ENCODE data around the gene SLPI.

SLPI gene

GRCh38 chr20:45251884-45252560 lies 2.3 kb downstream of the SLPI start:
- H3K9me3 ChIP-seq (ENCODE audit: control insufficient read depth, insufficient read depth, low read length): no peaks in the 10 kb centered on the region
- no peak for DNase-seq (ENCODE audit: low read depth, low spot score)
- WGBS (ENCODE audit: insufficient coverage, insufficient read length): no CpG with 5 or more reads among the region's 5 CpGs

GRCh38 chr20:45248609-45249008 lies 5.8 kb downstream of the SLPI start:
- Histone ChIP-seq H3K27me3 (ENCODE audit: control insufficient read depth, insufficient read depth, low read length) (no peaks in the 10 kb centered on the region), H3K9me3 (ENCODE audit: control insufficient read depth, insufficient read depth, low read length) (no peaks in the 10 kb centered on the region), H3K4me1 (ENCODE audit: control insufficient read depth, insufficient read depth, low read length) (no peaks in the 10 kb centered on the region), H3K4me3 (ENCODE audit: low read length) (no peak overlapping the region), H3K36me3 (ENCODE audit: control insufficient read depth, insufficient read depth, low read length) (no peaks in the 10 kb centered on the region), H3K27ac (ENCODE audit: low read length) (no peak overlapping the region)
- no peak for DNase-seq (ENCODE audit: low read depth, low spot score)

More at GRCh38 chr20:45251884-45252560, 2.3 kb downstream of the SLPI start:
- H3K27me3 ChIP-seq (ENCODE audit: control insufficient read depth, insufficient read depth, low read length): no peaks in the 10 kb centered on the region
- H3K4me1 ChIP-seq (ENCODE audit: control insufficient read depth, insufficient read depth, low read length): no peaks in the 10 kb centered on the region
- no peak overlapping the region for H3K4me3 ChIP-seq (ENCODE audit: low read length)
- H3K36me3 ChIP-seq (ENCODE audit: control insufficient read depth, insufficient read depth, low read length): no peaks in the 10 kb centered on the region
- no peak overlapping the region for H3K27ac ChIP-seq (ENCODE audit: low read length)

DNA sequence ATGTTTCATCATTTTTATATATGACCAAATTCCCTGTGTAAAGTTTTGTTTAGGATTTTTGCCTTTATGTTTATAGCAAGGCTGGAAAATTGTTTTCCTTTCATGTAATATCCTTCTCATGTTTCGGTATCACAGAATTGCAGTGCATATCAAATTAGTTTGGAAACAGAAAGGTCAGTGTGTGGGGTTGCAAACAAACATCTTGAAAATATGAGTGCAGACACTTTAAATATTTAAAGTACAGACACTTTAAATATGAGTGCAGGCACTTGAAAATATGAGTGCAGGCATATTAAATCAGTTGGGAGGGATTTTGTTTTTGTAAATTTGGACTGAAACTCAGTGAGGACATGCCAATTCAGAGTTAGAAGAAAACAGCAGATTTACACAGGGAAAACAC lies 6.5 kb downstream of the SLPI start:
- Histone ChIP-seq H3K9me3 (ENCODE audit: control insufficient read depth, insufficient read depth, low read length) (no peaks in the 10 kb centered on the region), H3K36me3 (ENCODE audit: control insufficient read depth, insufficient read depth, low read length) (no peaks in the 10 kb centered on the region), H3K4me1 (ENCODE audit: control insufficient read depth, insufficient read depth, low read length) (no peaks in the 10 kb centered on the region), H3K27ac (ENCODE audit: low read length) (no peak overlapping the region), H3K27me3 (ENCODE audit: control insufficient read depth, insufficient read depth, low read length) (no peaks in the 10 kb centered on the region), H3K4me3 (ENCODE audit: low read length) (no peak overlapping the region)
- no peak for DNase-seq (ENCODE audit: low read depth, low spot score)
- WGBS (ENCODE audit: insufficient coverage, insufficient read length): no CpG with 5 or more reads among the region's 1 CpG

- Histone ChIP-seq H3K36me3 (ENCODE audit: control insufficient read depth, insufficient read depth, low read length) (no peaks in the 10 kb centered on the region), H3K27ac (ENCODE audit: low read length) (no peak overlapping the region), H3K4me1 (ENCODE audit: control insufficient read depth, insufficient read depth, low read length) (no peaks in the 10 kb centered on the region), H3K9me3 (ENCODE audit: control insufficient read depth, insufficient read depth, low read length) (no peaks in the 10 kb centered on the region), H3K27me3 (ENCODE audit: control insufficient read depth, insufficient read depth, low read length) (no peaks in the 10 kb centered on the region), H3K4me3 (ENCODE audit: low read length) (no peak overlapping the region)
- WGBS (ENCODE audit: insufficient coverage, insufficient read length): no CpG with 5 or more reads among the region's 6 CpGs
- no peak for DNase-seq (ENCODE audit: low read depth, low spot score)
These were observed 8.3 kb downstream of the SLPI start for GRCh38 chr20:45246109-45246508.

GRCh38 chr20:45238139-45238538 lies 16.2 kb downstream of the SLPI start:
- Histone ChIP-seq H3K4me1 (ENCODE audit: control insufficient read depth, insufficient read depth, low read length) (no peaks in the 10 kb centered on the region), H3K27me3 (ENCODE audit: control insufficient read depth, insufficient read depth, low read length) (no peaks in the 10 kb centered on the region), H3K36me3 (ENCODE audit: control insufficient read depth, insufficient read depth, low read length) (no peaks in the 10 kb centered on the region), H3K4me3 (ENCODE audit: low read length) (no peak overlapping the region), H3K27ac (ENCODE audit: low read length) (no peak overlapping the region), H3K9me3 (ENCODE audit: control insufficient read depth, insufficient read depth, low read length) (no peaks in the 10 kb centered on the region)
- DNase-seq (ENCODE audit: low read depth, low spot score): no peak
- WGBS (ENCODE audit: insufficient coverage, insufficient read length): no CpG with 5 or more reads among the region's 2 CpGs

DNA sequence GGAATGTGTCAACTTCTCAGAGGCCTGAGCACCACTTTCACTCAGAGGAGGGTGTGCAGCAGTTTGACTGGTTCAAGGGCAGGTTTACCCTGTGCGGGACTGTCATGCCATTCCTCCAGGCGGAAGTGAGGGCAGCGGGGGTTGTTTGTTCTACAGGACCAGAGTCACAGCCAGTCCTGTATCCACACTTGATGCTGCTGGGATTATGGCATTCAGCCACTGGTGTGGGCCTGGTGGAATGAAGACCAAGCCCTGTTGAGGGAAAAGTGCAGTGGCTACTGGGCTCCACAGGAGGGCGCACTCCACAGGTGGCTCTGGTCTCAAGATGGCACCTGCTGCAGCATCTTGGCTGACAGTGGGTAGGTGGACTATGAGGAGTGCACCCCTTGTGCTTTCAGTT lies 18.4 kb downstream of the SLPI start:
- H3K36me3 ChIP-seq (ENCODE audit: control insufficient read depth, insufficient read depth, low read length): no peaks in the 10 kb centered on the region
- no peaks in the 10 kb centered on the region for H3K27me3 ChIP-seq (ENCODE audit: control insufficient read depth, insufficient read depth, low read length)
- WGBS (ENCODE audit: insufficient coverage, insufficient read length): no CpG with 5 or more reads among the region's 4 CpGs
- DNase-seq (ENCODE audit: low read depth, low spot score): peak; percentile 54
- no peaks in the 10 kb centered on the region for H3K4me1 ChIP-seq (ENCODE audit: control insufficient read depth, insufficient read depth, low read length)
- H3K9me3 ChIP-seq (ENCODE audit: control insufficient read depth, insufficient read depth, low read length): no peaks in the 10 kb centered on the region
- H3K27ac ChIP-seq (ENCODE audit: low read length): no peak overlapping the region
- no peak overlapping the region for H3K4me3 ChIP-seq (ENCODE audit: low read length)

DNA sequence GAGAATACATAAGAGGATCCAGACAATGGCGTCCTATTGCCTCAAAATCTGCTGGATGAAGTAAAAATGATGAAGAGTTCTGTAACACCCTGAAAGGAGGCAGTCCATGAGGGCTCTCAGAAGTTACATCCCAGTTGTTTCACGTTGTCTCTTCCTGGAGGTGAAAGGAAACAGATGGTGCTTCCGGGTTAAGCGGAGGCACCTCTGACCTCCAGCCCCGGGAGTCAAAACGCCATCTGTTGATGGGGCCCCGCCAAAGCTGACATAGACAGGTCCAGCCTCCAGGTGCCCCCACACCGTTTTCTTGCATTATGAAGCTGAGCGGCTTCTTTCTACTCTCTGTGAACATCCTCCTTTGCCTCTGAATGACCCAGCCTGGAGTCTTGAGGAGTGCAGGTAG lies 23.7 kb downstream of the SLPI start:
- no CpG with 5 or more reads among the region's 9 CpGs for WGBS (ENCODE audit: insufficient coverage, insufficient read length)
- Histone ChIP-seq H3K4me3 (ENCODE audit: low read length) (no peak overlapping the region), H3K36me3 (ENCODE audit: control insufficient read depth, insufficient read depth, low read length) (no peaks in the 10 kb centered on the region), H3K4me1 (ENCODE audit: control insufficient read depth, insufficient read depth, low read length) (no peaks in the 10 kb centered on the region), H3K27ac (ENCODE audit: low read length) (no peak overlapping the region), H3K27me3 (ENCODE audit: control insufficient read depth, insufficient read depth, low read length) (no peaks in the 10 kb centered on the region), H3K9me3 (ENCODE audit: control insufficient read depth, insufficient read depth, low read length) (no peaks in the 10 kb centered on the region)
- DNase-seq (ENCODE audit: low read depth, low spot score): no peak

- no peak overlapping the region for H3K4me3 ChIP-seq (ENCODE audit: low read length)
- H3K4me1 ChIP-seq (ENCODE audit: control insufficient read depth, insufficient read depth, low read length): no peaks in the 10 kb centered on the region
- WGBS (ENCODE audit: insufficient coverage, insufficient read length): no CpG with 5 or more reads among the region's 18 CpGs
- H3K36me3 ChIP-seq (ENCODE audit: control insufficient read depth, insufficient read depth, low read length): no peaks in the 10 kb centered on the region
- no peaks in the 10 kb centered on the region for H3K9me3 ChIP-seq (ENCODE audit: control insufficient read depth, insufficient read depth, low read length)
- H3K27ac ChIP-seq (ENCODE audit: low read length): no peak overlapping the region
- no peak for DNase-seq (ENCODE audit: low read depth, low spot score)
- H3K27me3 ChIP-seq (ENCODE audit: control insufficient read depth, insufficient read depth, low read length): no peaks in the 10 kb centered on the region
These were observed 24.9 kb downstream of the SLPI start for GRCh38 chr20:45229264-45230056.

- no peak for DNase-seq (ENCODE audit: low read depth, low spot score)
- Histone ChIP-seq H3K27ac (ENCODE audit: low read length) (no peak overlapping the region), H3K9me3 (ENCODE audit: control insufficient read depth, insufficient read depth, low read length) (no peaks in the 10 kb centered on the region), H3K4me3 (ENCODE audit: low read length) (no peak overlapping the region), H3K27me3 (ENCODE audit: control insufficient read depth, insufficient read depth, low read length) (no peaks in the 10 kb centered on the region), H3K36me3 (ENCODE audit: control insufficient read depth, insufficient read depth, low read length) (no peaks in the 10 kb centered on the region), H3K4me1 (ENCODE audit: control insufficient read depth, insufficient read depth, low read length) (no peaks in the 10 kb centered on the region)
- no CpG with 5 or more reads among the region's 1 CpG for WGBS (ENCODE audit: insufficient coverage, insufficient read length)
These were observed 28.1 kb downstream of the SLPI start for GRCh38 chr20:45226287-45226686.

DNA sequence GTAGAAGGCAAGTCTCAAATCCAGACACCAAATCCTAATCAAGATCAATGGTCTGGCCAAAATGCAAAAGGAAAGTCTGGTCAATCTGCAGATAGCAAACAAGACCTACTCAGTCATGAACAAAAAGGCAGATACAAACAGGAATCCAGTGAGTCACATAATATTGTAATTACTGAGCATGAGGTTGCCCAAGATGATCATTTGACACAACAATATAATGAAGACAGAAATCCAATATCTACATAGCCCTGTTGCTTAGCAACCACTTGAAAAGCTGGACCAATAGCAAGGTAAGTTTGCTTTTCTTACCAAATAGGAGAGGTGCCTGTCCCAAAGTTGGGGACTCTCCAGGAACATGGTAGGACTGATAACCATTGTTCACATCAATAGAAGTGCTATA lies 31.2 kb downstream of the SLPI start:
- Histone ChIP-seq H3K4me1 (ENCODE audit: control insufficient read depth, insufficient read depth, low read length) (no peaks in the 10 kb centered on the region), H3K27ac (ENCODE audit: low read length) (no peak overlapping the region), H3K4me3 (ENCODE audit: low read length) (no peak overlapping the region), H3K36me3 (ENCODE audit: control insufficient read depth, insufficient read depth, low read length) (no peaks in the 10 kb centered on the region), H3K27me3 (ENCODE audit: control insufficient read depth, insufficient read depth, low read length) (no peaks in the 10 kb centered on the region), H3K9me3 (ENCODE audit: control insufficient read depth, insufficient read depth, low read length) (no peaks in the 10 kb centered on the region)
- no peak for DNase-seq (ENCODE audit: low read depth, low spot score)

- no CpG with 5 or more reads among the region's 4 CpGs for WGBS (ENCODE audit: insufficient coverage, insufficient read length)
- Histone ChIP-seq H3K9me3 (ENCODE audit: control insufficient read depth, insufficient read depth, low read length) (no peaks in the 10 kb centered on the region), H3K27ac (ENCODE audit: low read length) (no peak within 1 kb of the TSS), H3K36me3 (ENCODE audit: control insufficient read depth, insufficient read depth, low read length) (no peaks in the 10 kb centered on the region), H3K27me3 (ENCODE audit: control insufficient read depth, insufficient read depth, low read length) (no peaks in the 10 kb centered on the region), H3K4me3 (ENCODE audit: low read length) (no peak within 1 kb of the TSS), H3K4me1 (ENCODE audit: control insufficient read depth, insufficient read depth, low read length) (no peaks in the 10 kb centered on the region)
- no peak for DNase-seq (ENCODE audit: low read depth, low spot score)
These were observed 33.3 kb downstream of the SLPI start, which contains the start of gene SEMG2 for GRCh38 chr20:45221076-45221475. SEMG2 (plus strand) TSS chr20:45221373; CDS start chr20:45221390, 17 bp downstream.
